ENCODE data around the gene FATE1.
A peak's percentile ranks its signal among the peaks of the same experiment; 100 is the strongest.
"Not testable (repeated sequence)": the region's sequence is repeated elsewhere in the genome, so short reads cannot be mapped to it uniquely, and the experiment has no call there.

The FATE1 gene, protein sequence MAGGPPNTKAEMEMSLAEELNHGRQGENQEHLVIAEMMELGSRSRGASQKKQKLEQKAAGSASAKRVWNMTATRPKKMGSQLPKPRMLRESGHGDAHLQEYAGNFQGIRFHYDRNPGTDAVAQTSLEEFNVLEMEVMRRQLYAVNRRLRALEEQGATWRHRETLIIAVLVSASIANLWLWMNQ

DNA sequence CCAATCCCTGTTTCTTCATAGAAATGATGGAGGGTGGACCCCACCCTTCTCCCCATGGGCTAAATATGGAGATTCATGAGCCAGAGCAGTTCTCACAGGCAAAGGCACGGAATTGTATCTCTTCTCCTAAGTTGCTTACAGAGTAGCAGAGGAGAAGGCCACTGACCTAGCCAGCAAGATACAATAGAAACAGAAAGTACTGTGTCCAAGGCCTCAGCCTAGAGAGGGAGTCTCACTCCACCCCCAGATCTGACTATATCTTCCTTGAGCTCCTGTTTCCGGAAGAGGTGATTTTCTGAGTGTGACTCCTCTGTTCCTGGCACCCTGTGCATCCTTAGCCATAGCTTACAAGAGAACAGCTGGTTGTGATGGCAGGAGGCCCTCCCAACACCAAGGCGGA, at the start of gene FATE1:
FATE1 (plus strand) TSS at position 284 of the 400 bp plus-strand sequence; CDS start at position 369, 85 bp downstream.
- no peak for DNase-seq

DNA sequence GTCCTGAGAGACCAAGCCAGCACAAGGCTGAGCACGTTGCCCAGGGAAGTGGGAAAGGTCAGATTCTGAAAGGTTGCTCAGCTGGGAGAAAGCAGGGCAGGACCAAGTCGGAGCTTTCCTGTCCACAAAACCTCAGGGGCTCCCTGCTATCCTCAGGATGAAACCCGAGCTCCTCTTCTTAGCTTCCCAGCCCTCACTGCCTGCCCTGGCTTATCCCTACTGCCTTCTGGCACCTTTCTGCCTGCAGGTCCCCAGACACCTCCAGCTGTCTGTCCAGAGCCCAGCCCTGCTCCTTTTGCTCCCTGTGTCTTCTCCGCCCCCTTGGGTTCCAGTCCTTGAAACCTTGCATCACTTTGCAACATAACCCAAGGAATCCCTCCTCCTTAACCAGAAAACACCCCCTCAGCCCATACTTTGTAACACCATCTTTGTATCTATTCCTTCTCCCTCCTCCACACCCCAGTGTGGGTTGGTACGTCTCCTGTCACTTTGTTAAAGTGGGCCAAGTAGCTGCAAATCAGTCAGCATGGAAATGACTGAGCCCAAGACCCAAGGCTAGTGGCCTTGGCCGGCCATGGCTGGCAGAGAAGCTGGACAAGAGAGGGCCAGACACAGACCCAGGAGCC, 40.6 kb upstream of the FATE1 start:
- DNase-seq, result no peak

DNA sequence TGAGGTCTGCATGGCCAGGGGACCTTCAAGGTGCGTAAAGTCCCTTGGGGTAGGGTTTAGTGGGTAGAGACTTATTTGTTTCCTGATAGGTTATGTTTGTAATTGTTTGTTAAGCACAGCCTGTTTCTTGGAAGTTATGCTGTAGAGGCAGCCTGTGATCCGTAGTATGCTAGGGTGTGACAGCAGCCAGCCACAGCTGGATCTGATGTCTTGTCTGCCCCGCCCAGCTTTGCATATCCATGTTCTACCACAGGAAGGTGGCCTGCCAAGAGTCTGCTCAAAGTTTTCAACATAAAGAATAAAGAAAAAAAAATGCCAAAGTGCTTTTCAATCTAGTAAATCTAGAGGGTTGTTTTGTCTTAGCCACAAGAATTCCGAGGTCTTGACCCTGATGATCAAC, 39.6 kb upstream of the FATE1 start:
- DNase-seq, result no peak

GRCh38 chrX:151679798-151680402, 35.9 kb upstream of the FATE1 start:
- no peak for DNase-seq

DNA sequence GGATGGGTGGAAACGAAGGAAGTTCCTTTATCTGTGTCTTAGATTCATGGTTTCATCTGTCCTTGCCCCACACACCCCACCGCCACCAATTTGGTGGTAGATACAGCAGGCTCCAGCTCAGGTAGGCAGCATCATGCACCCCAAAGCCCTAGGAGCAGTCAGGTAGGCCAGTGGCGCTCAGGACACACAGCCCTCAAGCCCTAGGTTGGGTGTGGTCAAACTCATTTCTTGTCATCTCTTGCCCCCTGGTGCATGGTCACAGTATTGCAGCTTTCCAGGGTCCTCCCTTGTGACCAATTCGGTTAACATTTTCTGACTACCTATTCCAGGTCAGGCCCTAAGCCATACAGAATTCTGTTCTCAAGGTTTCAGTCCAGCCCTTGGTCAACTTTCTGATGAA, 35.0 kb upstream of the FATE1 start:
- peak; percentile 26 for DNase-seq

DNA sequence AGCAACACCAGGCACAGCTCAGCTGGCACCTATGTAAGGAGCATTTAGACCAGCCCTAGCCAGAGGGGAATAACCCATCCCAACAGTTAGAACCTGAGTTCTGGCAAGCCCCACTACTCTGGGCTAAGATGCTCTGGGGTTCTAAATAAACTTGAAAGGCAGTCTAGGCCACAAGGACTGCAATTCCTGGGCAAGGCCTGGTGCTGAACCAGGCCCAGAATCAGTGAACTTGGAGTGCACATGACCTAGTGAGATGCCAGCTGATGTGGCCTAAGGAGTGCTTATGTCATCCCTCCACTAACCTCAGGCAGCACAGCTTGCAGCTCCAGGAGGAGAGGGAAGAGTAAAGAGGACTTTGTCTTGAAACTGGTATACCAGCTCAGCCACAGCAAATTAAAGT, 28.2 kb upstream of the FATE1 start:
- DNase-seq, result no peak

DNA sequence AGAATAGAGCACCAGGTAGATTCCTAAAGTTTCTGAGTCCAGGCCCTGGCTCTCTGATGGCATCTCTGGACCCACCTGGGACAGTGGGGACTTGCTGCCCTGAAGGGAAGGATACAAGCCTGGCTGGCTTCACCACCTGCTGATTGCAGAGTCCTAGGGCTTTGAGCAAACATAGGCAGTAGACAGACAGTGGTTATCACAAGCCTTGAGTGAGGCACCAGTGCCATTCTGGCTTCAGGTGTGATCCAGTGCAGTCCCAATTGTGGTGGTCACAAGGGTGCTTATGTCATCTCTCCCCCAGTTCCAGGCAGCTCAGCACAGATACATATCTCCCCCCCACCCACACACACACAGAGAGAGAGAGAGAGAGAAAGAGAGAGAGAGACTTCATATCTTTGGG, 27.1 kb upstream of the FATE1 start:
- no peak for DNase-seq

DNA sequence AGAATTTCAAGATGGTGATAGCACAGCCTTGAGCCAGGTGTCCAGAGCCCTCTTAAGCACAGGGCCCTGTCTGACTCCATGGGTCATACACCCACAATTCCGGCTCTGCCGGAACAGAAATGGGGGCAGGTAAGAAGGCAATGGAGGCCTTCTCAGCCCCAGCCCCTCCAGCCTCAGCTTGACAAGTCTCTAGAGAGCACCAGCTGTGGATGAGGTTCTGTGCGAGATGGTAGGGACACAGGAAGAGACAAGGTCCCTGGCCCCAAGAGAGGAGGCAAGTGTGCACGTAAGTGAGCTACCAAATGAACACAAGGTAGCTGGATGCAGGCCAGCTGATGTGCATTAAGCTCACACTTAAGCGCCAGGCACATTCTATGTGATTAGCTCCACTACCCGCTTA, 23.0 kb upstream of the FATE1 start:
- no peak for DNase-seq

- DNase-seq, result no peak
Observed at GRCh38 chrX:151694121-151694520, 21.7 kb upstream of the FATE1 start.

- no peak for DNase-seq
Observed at GRCh38 chrX:151694661-151695582, 20.9 kb upstream of the FATE1 start, which contains the start of gene PRRG3. PRRG3 (plus strand) TSS chrX:151695458; CDS start chrX:151698815, 3,357 bp downstream.

DNA sequence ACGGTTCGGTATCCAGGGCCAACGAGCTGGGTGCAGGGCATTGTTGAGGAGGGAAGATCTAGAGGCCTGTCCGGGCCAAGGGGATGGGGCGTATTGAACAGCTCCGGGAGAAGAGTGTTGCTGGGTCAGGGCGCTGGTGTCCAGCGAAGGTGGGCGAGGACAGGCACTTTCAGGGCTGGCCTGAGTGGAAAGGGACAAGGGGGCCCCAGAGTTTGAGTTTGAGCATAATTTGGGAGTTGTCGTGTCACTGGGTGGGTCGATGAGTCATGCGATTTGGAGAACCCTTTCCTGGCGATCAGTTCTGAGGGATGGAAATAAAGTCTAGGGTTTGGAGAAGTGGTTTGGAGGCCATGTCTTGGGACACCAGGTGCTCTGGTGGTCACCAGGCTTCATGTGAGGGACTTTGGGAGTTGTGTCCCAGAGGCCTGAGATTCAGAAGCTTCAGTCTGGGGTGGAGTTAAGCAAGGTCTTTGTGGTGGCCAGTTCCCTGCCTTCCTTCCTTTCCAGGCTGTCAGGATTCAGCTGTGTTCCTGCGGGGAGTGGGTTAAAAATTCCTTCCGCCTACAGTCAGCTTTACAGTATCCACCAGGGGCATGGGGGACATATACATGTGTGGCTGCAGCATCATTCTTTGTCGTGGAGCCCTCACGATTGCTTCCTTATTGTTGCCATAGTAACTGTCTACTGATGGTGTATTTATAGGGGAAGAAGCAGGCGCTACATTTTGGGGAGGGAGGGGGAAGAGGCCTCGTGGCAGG, 20.1 kb upstream of the FATE1 start:
- no peak for DNase-seq

GRCh38 chrX:151697082-151697481, 18.8 kb upstream of the FATE1 start:
- not testable (repeated sequence) for DNase-seq

DNA sequence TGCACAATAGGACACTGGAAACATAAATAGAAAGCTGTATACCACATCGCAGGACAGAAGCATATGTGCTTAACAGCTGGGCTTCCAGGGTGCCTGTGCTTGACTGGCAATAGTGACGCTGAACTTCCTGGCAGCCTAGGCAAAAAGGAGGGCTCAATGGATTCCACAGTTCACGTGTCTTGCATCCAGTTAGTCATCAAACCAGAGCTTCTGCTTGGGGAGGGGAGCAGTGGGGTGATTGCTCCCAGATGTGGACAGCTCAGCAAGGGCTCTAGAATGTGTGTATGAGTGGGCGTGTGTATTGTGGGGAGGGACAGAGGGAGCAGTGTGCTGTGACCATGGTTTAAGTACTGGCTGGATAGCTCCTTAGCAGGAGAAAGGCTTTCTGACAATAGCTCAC, 18.3 kb upstream of the FATE1 start:
- no peak for DNase-seq

GRCh38 chrX:151698485-151698884, 17.4 kb upstream of the FATE1 start:
- DNase-seq, result no peak

- DNase-seq, result no peak
Observed at GRCh38 chrX:151699746-151700145, 16.1 kb upstream of the FATE1 start.

GRCh38 chrX:151700581-151700980, 15.3 kb upstream of the FATE1 start:
- no peak for DNase-seq

DNA sequence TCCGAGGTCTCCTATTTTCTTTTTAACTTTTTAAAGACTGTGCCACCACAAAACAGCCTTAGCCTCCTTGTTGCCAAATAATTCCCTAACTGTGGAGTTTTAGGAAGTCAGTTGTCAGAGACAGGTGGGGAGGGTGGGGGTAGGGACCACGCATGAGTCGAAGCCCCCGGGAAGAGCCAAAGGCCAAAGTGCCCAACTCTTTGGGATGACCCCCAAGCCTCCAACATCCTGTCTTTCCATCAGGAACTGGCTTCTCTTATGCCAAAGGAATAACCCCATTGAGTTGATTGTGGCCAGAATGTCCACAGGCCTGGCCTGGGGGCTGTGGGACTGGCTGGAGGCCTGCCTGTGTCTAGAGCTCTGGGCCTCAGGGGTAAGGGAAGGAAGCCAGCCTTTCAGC, 14.8 kb upstream of the FATE1 start:
- DNase-seq, result no peak

- no peak for DNase-seq
Observed at GRCh38 chrX:151701531-151701930, 14.3 kb upstream of the FATE1 start.

DNA sequence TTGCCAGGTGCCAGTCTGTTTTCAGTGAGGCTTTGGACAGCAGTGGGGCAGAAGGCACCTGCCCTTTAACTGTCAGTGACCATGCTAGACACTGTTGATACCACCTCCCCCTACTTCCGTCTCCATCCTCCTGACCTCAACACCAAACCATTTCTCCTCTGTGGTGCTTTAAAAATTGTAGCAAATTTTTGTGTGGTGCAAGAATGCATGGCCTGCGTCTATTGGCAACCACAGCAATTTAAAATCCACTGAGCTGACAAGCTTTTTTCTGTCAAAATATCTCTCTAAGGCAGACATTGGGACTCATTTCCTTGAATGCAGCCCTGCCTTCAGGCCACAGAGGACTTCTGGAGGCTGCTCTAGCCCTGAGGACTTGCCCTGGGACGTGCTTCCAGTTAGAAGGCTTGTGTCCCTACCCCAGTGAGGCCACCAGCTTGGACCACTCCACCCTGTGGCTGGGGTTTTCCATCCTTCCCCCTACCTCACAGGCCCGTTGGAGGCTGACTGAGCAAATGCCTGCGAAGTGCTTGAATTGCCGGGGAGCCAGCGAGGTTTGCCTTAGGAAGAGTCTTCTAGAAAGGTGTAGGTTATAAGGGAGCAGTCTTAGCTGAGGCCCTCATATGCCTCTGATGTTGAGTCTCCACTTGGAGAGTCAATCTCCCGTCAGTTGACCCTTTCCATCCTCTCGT, 13.7 kb upstream of the FATE1 start:
- DNase-seq, result no peak

DNA sequence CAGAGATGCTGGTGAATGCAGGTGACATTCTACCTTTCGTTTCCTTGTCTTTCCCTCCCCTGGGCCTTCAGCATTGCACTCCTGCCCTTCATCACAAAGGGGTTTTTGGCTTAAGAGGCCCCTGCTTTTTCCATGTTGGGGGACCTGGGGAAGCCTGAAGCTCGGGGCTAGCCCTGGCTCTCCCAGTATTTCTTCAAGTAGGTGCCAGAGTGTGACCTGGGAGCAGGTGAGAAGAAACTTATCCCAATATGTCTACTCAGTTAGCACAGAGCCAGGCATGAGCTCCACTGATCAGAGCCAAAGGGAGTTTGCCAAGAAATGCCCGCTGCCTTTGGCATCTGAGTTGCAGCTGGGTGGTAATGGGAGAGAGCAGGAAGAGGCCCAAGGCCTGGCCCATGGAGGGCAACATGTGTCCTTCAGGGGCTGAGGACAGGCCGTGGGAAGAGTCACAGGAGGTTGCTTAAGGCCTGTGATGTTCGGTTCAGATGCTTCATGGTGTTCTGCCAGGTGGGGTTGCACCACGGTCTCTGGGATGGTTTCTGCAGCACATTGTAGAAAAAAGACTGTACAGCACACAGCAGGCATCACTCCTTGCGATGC, 13.0 kb upstream of the FATE1 start:
- no peak for DNase-seq

DNA sequence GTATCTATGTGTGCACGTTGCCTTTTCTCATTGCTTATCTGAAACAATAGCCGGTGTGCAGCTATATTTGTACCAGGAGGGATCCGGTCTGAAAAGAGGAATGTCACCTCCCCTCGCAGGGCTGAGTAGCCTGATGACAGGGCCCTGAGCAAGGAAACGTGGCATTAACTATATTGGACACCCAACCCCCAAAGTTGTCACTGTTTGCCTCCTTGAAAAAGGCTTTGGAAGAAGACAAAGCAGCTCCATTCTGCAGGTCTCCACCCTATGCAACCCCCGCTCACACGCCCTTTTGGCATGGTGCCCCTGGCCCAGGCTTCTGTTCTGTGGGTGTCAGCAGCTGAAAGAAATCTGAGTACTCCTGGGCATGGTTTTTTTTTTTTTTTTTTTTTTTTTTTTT, 12.3 kb upstream of the FATE1 start:
- DNase-seq, result no peak

Measured in NCI-H774 (cell line).